Naive B cell (primary cell): Measurements from ENCODE around the gene YIPF1. TPM values are rescaled to one million over a fixed set of nuclear protein-coding genes. Genes with fewer than 3 reads are reported as not detected.
"Not testable (repeated sequence)": the region's sequence is repeated elsewhere in the genome, so short reads cannot be mapped to it uniquely, and the experiment has no call there.

Experiments
- ATAC-seq, 2 donors: fragments of 150-1000 bp; cut with Tn5 transposase; 2 replicates each; pipeline ENCODE4 v1.10.0; 2021; ENCODE audit warnings: low read depth in 2 of 2, mild to moderate bottlenecking in 2 of 2, moderate library complexity in 2 of 2
- DNase-seq: peaks from one replicate; pipeline ENCODE4 v3.0.0; 2022
- H3K27ac Mint-ChIP-seq, 6 donors: one replicate each; pipeline ENCODE4 v1.8.0; 2020 to 2022; ENCODE audit warnings: mild to moderate bottlenecking in 6 of 6, mixed read lengths in 6 of 6, moderate library complexity in 5 of 6, inconsistent platforms in 2 of 6
- H3K27me3 Mint-ChIP-seq, 3 donors: one replicate each; pipeline ENCODE4 v1.8.0; 2021 to 2022; ENCODE audit warnings: mixed read lengths in 3 of 3, mild to moderate bottlenecking in 1 of 3
- H3K36me3 Mint-ChIP-seq, 2 donors: one replicate each; pipeline ENCODE4 v1.8.0; 2020 to 2022; ENCODE audit warnings: mixed read lengths in 2 of 2, inconsistent platforms in 1 of 2, mild to moderate bottlenecking in 1 of 2
- H3K4me1 Mint-ChIP-seq, 3 donors: one replicate each; pipeline ENCODE4 v1.8.0; 2020 to 2022; ENCODE audit warnings: mixed read lengths in 3 of 3, inconsistent platforms in 1 of 3, mild to moderate bottlenecking in 1 of 3, moderate library complexity in 1 of 3
- H3K4me3 Mint-ChIP-seq, 8 donors: one replicate each; pipeline ENCODE4 v1.8.0; 2020 to 2022; ENCODE audit warnings: mild to moderate bottlenecking in 8 of 8, mixed read lengths in 8 of 8, moderate library complexity in 8 of 8, inconsistent platforms in 2 of 8
- H3K9me3 Mint-ChIP-seq, 7 donors: one replicate each; pipeline ENCODE4 v1.8.0; 2020 to 2022; ENCODE audit warnings: mixed read lengths in 7 of 7, mild to moderate bottlenecking in 5 of 7, inconsistent platforms in 2 of 7, moderate library complexity in 1 of 7
- polyA plus RNA-seq, 6 donors: library from polyadenylated mRNA; unstranded; fragments of 300-500 nt; fragmentation: Illumina TruSeq; gene quantifications; one replicate each; pipeline ENCODE4 v1.2.3, GENCODE V29; 2021; ENCODE audit warnings: low read depth in 6 of 6

Gene YIPF1
- polyA plus RNA-seq, 6 donors from 2014 or later = 20.7 to 41.1 (median 24.3) TPM

DNA sequence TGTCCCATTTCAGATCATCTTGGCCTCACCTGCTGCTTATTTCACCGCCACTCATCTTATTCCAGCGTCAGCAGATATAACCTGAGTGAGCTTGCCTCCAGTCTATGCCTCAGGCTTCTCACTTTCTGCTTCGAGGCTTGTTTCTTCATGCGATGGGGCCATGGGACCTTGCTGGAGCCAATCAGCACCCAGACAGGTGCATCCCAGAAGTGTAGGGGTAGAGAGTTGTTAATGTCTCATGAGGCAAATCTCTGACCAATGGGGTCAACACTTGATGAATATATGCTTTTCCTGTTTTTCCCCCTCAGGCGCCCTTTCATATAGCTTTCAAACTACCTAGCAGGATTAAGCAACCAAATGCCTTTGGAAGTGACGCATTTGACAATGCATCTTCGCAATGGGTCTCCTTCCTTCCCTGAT is 935 bp upstream of the YIPF1 start:
- H3K4me3 Mint-ChIP-seq = peak overlapping the region; percentile 91 to 99 (median 97)
- no peaks in the 10 kb centered on the region for H3K9me3 Mint-ChIP-seq
- peaks cover 33 to 57% (median 46%) of the 10 kb centered on the region in 3 donors for H3K4me1 Mint-ChIP-seq
- DNase-seq (no peak), ATAC-seq (no peak)
- H3K36me3 Mint-ChIP-seq = no peaks in the 10 kb centered on the region
- peak overlapping the region in 3 of 6 donors; percentile 77 to 96 (median 84) for H3K27ac Mint-ChIP-seq
- H3K27me3 Mint-ChIP-seq = peaks cover 0 to 5% (median 2%) of the 10 kb centered on the region in 3 donors

DNA sequence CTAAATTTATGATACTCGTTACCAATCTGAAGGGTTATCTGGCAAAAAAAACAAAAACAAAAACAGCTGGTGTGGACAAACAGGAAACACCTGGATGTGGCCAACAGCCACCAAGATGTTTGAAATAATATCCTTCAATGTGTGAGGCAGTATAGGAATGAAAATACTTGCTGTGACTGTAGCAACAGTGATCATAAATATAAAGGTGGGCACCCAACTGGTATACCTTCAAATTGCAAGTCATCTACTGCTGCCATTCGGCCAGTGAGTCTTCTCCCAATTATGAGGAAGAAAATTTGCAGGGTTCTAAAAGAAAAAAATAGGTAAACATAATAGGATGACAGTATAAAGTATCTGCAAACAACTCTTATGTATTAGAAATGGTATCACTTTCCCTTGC is 916 bp downstream of the YIPF1 start:
- peak overlapping the region; percentile 91 to 99 (median 97) for H3K4me3 Mint-ChIP-seq
- peaks cover 0 to 4% of the 10 kb centered on the region in 2 donors for H3K36me3 Mint-ChIP-seq
- DNase-seq = no peak
- H3K9me3 Mint-ChIP-seq = no peaks in the 10 kb centered on the region
- no peak for ATAC-seq
- H3K4me1 Mint-ChIP-seq = peaks cover 33 to 64% (median 46%) of the 10 kb centered on the region in 3 donors
- H3K27ac Mint-ChIP-seq = peak overlapping the region; percentile 23 to 93 (median 58)
- no peaks in the 10 kb centered on the region for H3K27me3 Mint-ChIP-seq

DNA sequence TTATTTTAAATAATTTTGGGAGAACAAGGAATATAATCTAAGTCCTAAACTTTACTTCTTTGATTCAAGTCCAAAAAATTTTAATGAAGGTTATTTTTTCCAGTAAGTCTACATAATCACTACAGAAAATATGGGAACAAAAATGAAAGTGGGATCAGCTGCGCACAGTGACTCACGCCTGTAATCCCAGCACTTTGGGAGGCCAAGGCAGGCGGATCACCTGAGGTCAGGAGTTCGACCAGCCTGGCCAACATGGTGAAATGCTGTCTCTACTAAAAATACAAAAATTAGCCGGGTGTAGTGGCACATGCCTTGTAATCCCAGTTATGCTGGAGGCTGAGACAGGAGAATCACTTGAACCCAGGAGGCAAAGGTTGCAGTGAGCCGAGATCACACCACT is 6.0 kb downstream of the YIPF1 start:
- H3K27ac Mint-ChIP-seq = peak overlapping the region in 2 of 6 donors; percentile 39 to 44
- not testable (repeated sequence) for DNase-seq, H3K9me3 Mint-ChIP-seq, ATAC-seq, H3K27me3 Mint-ChIP-seq
- peaks cover 8 to 50% (median 24%) of the 10 kb centered on the region in 3 donors for H3K4me1 Mint-ChIP-seq
- H3K36me3 Mint-ChIP-seq = peaks cover 11 to 12% of the 10 kb centered on the region in 2 donors
- H3K4me3 Mint-ChIP-seq = peak overlapping the region in 1 of 8 donors; percentile 24

DNA sequence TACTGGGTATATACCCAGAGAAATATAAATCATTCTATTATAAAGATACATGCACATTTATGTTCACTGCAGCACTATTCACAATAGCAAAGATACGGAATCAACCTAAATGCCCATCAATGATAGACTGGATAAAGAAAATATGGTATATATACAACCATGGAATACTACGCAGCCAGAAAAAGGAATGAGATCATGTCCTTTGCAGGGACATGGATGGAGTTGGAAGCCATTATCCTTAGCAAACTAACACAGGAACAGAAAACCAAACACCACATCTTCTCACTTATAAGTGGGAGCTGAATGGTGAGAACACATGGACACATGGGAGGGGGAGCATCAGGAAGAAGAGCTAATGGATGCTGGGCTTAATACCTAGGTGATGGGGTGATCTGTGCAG is 7.7 kb downstream of the YIPF1 start:
- DNase-seq, ATAC-seq, H3K9me3 Mint-ChIP-seq, H3K4me3 Mint-ChIP-seq, H3K27me3 Mint-ChIP-seq: not testable (repeated sequence)
- H3K27ac Mint-ChIP-seq = peak overlapping the region in 1 of 6 donors; percentile 11
- peaks cover 11 to 12% of the 10 kb centered on the region in 2 donors for H3K36me3 Mint-ChIP-seq
- H3K4me1 Mint-ChIP-seq = peaks cover 4 to 34% (median 11%) of the 10 kb centered on the region in 3 donors

DNA sequence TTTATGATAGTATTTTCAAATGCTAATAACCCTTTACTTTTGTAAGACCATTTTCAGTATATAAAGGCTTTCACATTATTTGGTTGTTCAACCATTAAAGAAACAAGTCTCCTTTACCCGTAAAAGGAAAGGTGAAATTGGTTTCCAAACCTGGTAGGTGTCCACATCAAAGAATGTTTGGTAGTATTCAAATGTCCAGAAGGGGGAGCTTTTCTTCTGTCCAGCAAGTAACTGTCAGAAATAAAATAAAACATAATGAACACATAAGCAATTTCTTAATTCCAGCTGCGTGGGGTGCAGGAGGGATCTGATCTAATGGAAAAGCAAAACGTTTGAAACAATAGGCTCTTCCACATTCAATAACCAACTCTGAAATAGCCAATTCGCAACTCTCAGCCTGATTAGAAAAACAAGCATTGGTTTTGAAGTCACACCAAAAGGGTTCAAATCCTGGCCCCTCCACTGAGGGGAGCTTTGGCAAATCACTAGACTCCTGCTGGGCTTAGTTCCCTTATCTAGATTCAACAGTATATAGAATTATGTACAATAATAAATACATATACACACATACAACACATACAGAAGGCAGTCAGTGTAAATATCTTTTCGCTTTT is 11.0 kb downstream of the YIPF1 start:
- DNase-seq (peak; percentile 34), ATAC-seq (no peak)
- H3K4me3 Mint-ChIP-seq = no peak overlapping the region
- no peaks in the 10 kb centered on the region for H3K27me3 Mint-ChIP-seq
- peaks cover 23% of the 10 kb centered on the region in 2 donors for H3K36me3 Mint-ChIP-seq
- H3K4me1 Mint-ChIP-seq = peaks cover 0 to 14% (median 2%) of the 10 kb centered on the region in 3 donors
- H3K27ac Mint-ChIP-seq = no peak overlapping the region
- H3K9me3 Mint-ChIP-seq = peaks cover 0 to 3% (median 0%) of the 10 kb centered on the region in 7 donors

DNA sequence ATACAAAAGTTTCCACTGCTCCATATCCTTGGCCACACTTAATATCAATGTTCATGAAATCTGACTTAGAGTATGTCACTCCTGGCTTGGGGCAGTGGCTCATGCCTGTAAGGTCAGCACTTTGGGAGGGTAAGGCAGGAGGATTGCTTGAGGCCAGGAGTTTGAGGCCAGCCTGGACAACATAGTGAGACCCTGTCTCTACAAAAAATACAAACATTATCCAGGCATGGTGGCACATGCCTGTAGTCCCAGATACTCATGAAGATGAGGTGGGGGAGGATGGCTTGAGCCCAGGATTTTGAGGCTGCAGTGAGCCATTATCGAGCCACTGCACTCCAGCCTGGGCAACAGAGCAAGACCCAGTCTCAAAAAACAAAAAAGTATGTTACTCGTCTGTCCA is 14.4 kb downstream of the YIPF1 start:
- peaks cover 11 to 16% of the 10 kb centered on the region in 2 donors for H3K36me3 Mint-ChIP-seq
- not testable (repeated sequence) for ATAC-seq, H3K9me3 Mint-ChIP-seq, DNase-seq, H3K27ac Mint-ChIP-seq, H3K4me1 Mint-ChIP-seq, H3K4me3 Mint-ChIP-seq, H3K27me3 Mint-ChIP-seq

DNA sequence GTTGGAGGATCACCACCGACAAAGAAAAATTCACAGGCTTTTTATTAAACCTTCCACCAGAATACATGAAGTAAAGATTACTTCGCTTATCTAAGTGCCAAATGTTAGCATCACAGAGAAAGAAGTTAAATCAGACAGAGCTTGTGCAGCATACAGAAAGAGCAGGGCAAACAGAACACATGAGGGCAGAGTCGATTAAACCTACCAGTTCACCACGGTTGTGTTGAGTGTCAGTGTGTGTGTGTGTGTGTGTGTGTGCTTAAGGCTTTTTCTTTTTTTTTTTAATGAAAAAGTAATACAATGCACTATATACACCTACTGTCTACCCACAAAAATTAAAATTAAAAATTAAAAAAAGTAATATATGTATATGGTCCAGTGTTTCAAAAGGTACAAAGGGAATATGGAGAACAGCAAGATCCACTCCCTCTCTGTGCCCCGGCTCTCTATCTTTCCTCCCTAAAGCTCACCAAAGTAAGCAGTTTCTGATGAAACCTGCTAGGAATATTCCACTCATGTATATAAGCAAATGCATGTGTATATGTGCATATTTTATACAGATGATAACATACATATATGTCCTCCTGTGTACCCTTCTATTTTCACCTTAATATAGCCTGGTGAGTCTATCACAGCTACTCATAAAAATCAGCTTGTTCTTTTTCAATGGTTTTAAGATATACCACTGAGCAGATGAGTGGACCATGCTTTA is 17.7 kb downstream of the YIPF1 start:
- H3K27ac Mint-ChIP-seq = peak overlapping the region in 1 of 6 donors; percentile 19
- no peaks in the 10 kb centered on the region for H3K27me3 Mint-ChIP-seq

DNA sequence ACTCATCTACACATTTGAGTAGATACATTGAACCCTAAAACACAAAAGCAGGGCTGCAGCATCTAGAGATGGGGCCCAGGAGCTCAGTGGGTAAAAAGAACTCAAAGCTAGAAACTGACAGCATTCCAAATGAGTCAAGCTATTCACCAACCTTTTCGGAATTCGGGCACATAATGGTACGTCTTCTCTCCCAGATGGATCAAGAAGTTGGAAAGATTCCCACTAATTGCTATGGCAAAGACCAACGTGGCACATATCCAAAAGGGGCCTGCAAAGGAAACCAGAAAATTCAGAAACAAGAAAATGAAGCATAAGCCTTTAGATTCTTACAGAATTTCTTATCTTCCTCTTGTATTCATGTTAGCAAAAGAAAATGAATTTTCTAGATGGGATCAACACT is 18.4 kb downstream of the YIPF1 start:
- Mint-ChIP-seq H3K27ac (no peak overlapping the region), H3K9me3 (no peaks in the 10 kb centered on the region), H3K4me1 (peaks cover 7 to 8% (median 8%) of the 10 kb centered on the region in 3 donors), H3K36me3 (peaks cover 10 to 13% of the 10 kb centered on the region in 2 donors), H3K27me3 (no peaks in the 10 kb centered on the region), H3K4me3 (no peak overlapping the region)
- DNase-seq (no peak), ATAC-seq (no peak)

More for the DNA sequence above, 17.7 kb downstream of the YIPF1 start:
- Mint-ChIP-seq H3K9me3 (no peaks in the 10 kb centered on the region), H3K4me3 (no peak overlapping the region), H3K4me1 (peaks cover 7 to 8% (median 8%) of the 10 kb centered on the region in 3 donors), H3K36me3 (peaks cover 16 to 18% of the 10 kb centered on the region in 2 donors)
- no peak for DNase-seq
- ATAC-seq = no peak

DNA sequence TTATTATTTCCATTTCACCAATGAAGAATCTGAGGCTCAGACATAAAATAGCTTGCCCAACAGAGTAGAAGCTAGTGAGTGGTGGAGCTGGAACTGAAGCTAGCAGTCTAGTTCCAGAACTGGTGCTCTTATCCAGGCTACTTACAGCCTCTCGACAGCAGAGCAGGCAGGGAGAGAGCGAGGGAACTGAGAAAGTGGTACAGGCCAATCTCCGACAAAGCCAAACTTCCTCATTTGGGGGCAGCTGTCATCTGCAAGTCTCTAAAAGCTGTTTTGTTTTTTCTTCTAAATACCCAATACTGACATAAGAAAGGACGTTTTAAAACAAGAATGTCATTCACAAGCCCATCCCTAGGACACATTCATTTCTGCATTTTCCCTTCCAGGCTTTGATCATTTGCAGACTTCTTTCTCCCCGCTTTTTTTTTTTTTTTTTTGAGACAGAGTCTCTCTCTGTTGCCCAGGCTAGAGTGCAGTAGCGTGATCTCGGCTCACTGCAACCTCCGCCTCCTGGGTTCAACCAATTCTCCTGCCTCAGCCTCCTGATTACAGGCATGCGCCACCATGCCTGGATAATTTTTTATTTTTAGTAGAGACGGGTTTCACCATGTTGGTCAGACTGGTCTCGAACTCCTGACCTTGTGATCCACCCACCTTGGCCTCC is 20.0 kb downstream of the YIPF1 start:
- H3K4me3 Mint-ChIP-seq = peak overlapping the region in 1 of 8 donors; percentile 29
- peak overlapping the region; percentile 4 to 73 (median 47) for H3K27ac Mint-ChIP-seq
- H3K27me3 Mint-ChIP-seq = no peaks in the 10 kb centered on the region
- DNase-seq (peak; percentile 32), ATAC-seq (peak; percentile 99)
- peaks cover 4 to 7% of the 10 kb centered on the region in 2 donors for H3K36me3 Mint-ChIP-seq
- no peaks in the 10 kb centered on the region for H3K9me3 Mint-ChIP-seq
- peaks cover 7 to 8% (median 8%) of the 10 kb centered on the region in 3 donors for H3K4me1 Mint-ChIP-seq

DNA sequence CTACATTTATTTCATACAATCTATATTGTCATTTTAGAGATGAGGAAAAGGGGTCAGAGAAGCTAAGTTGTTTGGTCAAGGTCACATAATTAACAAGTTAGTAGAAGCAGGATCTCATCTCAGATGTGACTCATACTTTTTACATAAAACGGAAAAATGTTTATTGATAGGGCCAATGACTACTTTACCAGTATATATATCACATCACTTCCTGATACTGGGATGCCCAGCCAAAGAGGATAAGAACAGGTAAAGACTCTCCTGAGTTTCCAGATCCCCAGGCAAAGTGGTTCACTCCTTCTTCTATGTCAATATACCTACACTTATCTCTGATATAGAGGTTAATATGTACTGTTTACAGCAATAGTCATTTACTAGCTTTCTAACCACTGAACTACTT is 21.0 kb downstream of the YIPF1 start:
- Mint-ChIP-seq H3K9me3 (no peaks in the 10 kb centered on the region), H3K27me3 (no peaks in the 10 kb centered on the region), H3K27ac (peak overlapping the region in 1 of 6 donors; percentile 33), H3K4me3 (no peak overlapping the region), H3K36me3 (peaks cover 4 to 7% of the 10 kb centered on the region in 2 donors), H3K4me1 (peaks cover 7 to 8% (median 8%) of the 10 kb centered on the region in 3 donors)
- DNase-seq (no peak), ATAC-seq (no peak)

DNA sequence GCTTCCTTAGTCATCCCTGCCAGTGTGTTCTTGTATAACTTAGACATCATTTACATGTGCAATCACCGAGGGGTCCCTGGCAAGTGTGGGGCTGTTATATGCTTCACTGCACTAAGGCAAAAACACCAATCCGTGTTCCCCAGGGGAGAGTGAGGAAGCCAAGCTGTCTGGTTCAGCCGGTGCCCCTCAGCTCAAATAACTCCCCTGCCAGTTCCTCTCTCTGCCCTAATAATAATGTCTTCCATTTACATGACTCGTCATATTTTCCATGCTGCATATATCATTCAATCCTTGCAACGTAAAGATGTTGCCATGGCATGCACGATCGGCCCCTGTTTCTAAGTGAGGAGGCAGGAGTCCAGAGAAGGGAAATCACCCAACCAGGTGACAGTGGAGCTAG is 27.1 kb downstream of the YIPF1 start:
- DNase-seq = no peak
- no peaks in the 10 kb centered on the region for H3K27me3 Mint-ChIP-seq
- peaks cover 17 to 21% (median 19%) of the 10 kb centered on the region in 3 donors for H3K4me1 Mint-ChIP-seq
- peaks cover 7 to 8% of the 10 kb centered on the region in 2 donors for H3K36me3 Mint-ChIP-seq
- no peak overlapping the region for H3K4me3 Mint-ChIP-seq
- no peak for ATAC-seq
- no peaks in the 10 kb centered on the region for H3K9me3 Mint-ChIP-seq
- peak overlapping the region in 4 of 6 donors; percentile 1 to 61 (median 32) for H3K27ac Mint-ChIP-seq

DNA sequence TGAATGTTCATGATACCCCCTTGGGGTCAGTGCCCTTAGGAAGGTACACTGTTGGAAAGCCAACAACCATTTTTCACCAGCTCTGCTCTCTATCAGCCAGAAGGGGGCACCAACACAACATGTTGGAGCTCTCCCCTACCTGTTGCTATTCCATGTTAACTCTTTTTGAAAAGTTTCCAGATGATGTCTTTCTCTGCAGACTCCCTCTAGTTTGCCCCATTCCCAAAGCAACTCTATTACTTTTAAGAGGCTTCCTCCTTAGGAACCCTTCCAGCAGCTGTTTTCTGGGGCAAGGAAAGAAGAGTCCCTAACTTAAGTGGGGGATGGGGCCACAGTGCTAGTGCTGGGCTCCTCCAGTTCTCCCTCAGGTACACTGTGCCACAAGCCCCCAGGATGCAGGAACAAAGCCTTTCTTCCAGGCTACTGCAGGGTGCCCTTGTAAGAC is 28.6 kb downstream of the YIPF1 start:
- DNase-seq (peak; percentile 43), ATAC-seq (peak; percentile 50 to 73)
- Mint-ChIP-seq H3K4me3 (no peak overlapping the region), H3K9me3 (no peaks in the 10 kb centered on the region), H3K27ac (peak overlapping the region in 1 of 6 donors; percentile 61), H3K27me3 (no peaks in the 10 kb centered on the region), H3K4me1 (peaks cover 17 to 21% (median 19%) of the 10 kb centered on the region in 3 donors), H3K36me3 (peaks cover 7 to 14% of the 10 kb centered on the region in 2 donors)

DNA sequence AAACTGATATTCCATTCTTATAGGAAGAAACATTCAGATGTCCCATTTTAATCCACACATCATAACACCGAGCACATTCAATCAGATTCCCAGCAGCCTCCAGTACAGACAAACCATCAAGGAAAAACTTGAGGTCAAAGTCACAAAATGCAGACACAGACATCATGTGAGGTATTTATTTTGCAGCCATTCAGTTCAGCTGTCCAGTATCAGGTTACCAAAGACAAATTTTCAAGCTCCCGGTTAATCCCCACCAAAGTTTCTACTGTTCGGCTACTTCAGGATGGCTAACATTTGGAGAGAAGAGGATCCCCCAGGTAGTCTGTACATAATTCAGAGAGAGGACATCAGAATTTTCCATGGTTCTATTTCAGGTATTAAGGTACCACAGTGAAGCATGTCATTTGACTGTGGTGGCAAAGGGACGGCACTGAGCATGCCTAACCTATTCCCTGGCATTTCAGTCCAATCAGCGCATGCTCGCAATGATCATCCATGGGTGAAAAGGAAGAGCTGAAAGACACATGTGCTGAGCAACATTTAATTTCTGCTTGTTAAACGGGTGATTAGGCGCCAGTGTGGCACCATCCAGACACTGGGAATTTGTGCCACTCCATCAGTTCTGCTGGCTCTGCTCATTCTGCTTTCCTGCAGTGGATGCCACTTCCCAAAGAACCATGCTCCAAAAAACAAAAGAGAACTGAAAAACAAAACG is 37.9 kb downstream of the YIPF1 start:
- ATAC-seq = no peak
- H3K4me3 Mint-ChIP-seq = no peak overlapping the region
- H3K36me3 Mint-ChIP-seq = peaks cover 27 to 49% of the 10 kb centered on the region in 2 donors
- peak overlapping the region in 2 of 6 donors; percentile 37 to 67 for H3K27ac Mint-ChIP-seq
- no peaks in the 10 kb centered on the region for H3K27me3 Mint-ChIP-seq
- H3K4me1 Mint-ChIP-seq = no peaks in the 10 kb centered on the region
- DNase-seq = no peak
- no peaks in the 10 kb centered on the region for H3K9me3 Mint-ChIP-seq
